Measurements from ENCODE around the gene EDA.

The EDA gene

GRCh38 chrX:70062076-70062475 is 446.2 kb downstream of the EDA start, which contains the start of gene OTUD6A:
Gene OTUD6A (plus strand): TSS chrX:70062457. CDS start chrX:70062525, 68 bp downstream.
- H3K79me1 ChIP-seq (ENCODE audit: low read length), result no peaks in the 10 kb centered on the region
- H4K12ac ChIP-seq (ENCODE audit: low read depth, low read length), result no peak within 1 kb of the TSS
- H3K36me3 ChIP-seq (ENCODE audit: control insufficient read depth in 1 of 2, insufficient read depth in 2 of 2, low read length in 2 of 2), result no peaks in the 10 kb centered on the region
- no peak within 1 kb of the TSS for H2AFZ ChIP-seq (ENCODE audit: insufficient read depth, low read length, poor library complexity)
- DNase-seq, result no peak
- no peak within 1 kb of the TSS for H2BK5ac ChIP-seq (ENCODE audit: low read depth, low read length, poor library complexity)
- no peak within 1 kb of the TSS for H3K4me3 ChIP-seq (ENCODE audit: low read depth, low read length)
- H4K8ac ChIP-seq (ENCODE audit: low read depth, low read length), result no peak within 1 kb of the TSS
- H3K79me2 ChIP-seq (ENCODE audit: control insufficient read depth, insufficient read depth, low read length, poor library complexity), result no peaks in the 10 kb centered on the region
- H3K4ac ChIP-seq (ENCODE audit: low read depth, low read length), result no peak within 1 kb of the TSS
- H2BK120ac ChIP-seq (ENCODE audit: insufficient read depth, low read length, poor library complexity), result no peak within 1 kb of the TSS
- no peak within 1 kb of the TSS for H3K27ac ChIP-seq (ENCODE audit: low read depth, low read length)
- H3K14ac ChIP-seq (ENCODE audit: low read length), result no peak within 1 kb of the TSS
- no CpG with 5 or more reads among the region's 14 CpGs for WGBS (ENCODE audit: extremely low coverage, insufficient coverage, insufficient read length)
- no peak within 1 kb of the TSS for H2BK12ac ChIP-seq (ENCODE audit: low read length)
- H3K4me2 ChIP-seq (ENCODE audit: low read length), result no peak within 1 kb of the TSS
- H3K23ac ChIP-seq (ENCODE audit: low read length), result no peak within 1 kb of the TSS
- H4K91ac ChIP-seq (ENCODE audit: low read depth, low read length), result no peak within 1 kb of the TSS
- H3K9me3 ChIP-seq (ENCODE audit: insufficient read depth, low read depth, low read length), result no peaks in the 10 kb centered on the region
- H3K4me1 ChIP-seq (ENCODE audit: control insufficient read depth in 1 of 2, insufficient read depth in 2 of 2, low read length in 2 of 2), result no peaks in the 10 kb centered on the region
- no peaks in the 10 kb centered on the region for H3K27me3 ChIP-seq (ENCODE audit: insufficient read depth, low read length)
- no peak within 1 kb of the TSS for H2AK5ac ChIP-seq (ENCODE audit: low read length)
- H3K18ac ChIP-seq (ENCODE audit: low read length), result no peak within 1 kb of the TSS
- no peak within 1 kb of the TSS for H3K9ac ChIP-seq (ENCODE audit: low read length)

- Histone ChIP-seq H3K4me2 (ENCODE audit: low read length) (no peak overlapping the region), H3K4ac (ENCODE audit: low read depth, low read length) (no peak overlapping the region), H4K8ac (ENCODE audit: low read depth, low read length) (no peak overlapping the region), H3K36me3 (ENCODE audit: control insufficient read depth in 1 of 2, insufficient read depth in 2 of 2, low read length in 2 of 2) (no peaks in the 10 kb centered on the region), H3K27me3 (ENCODE audit: insufficient read depth, low read length) (no peaks in the 10 kb centered on the region), H2AK5ac (ENCODE audit: low read length) (no peak overlapping the region), H2BK5ac (ENCODE audit: low read depth, low read length, poor library complexity) (no peak overlapping the region), H3K27ac (ENCODE audit: low read depth, low read length) (no peak overlapping the region), H3K4me1 (ENCODE audit: control insufficient read depth in 1 of 2, insufficient read depth in 2 of 2, low read length in 2 of 2) (no peaks in the 10 kb centered on the region), H2AFZ (ENCODE audit: insufficient read depth, low read length, poor library complexity) (no peak overlapping the region), H4K12ac (ENCODE audit: low read depth, low read length) (no peak overlapping the region), H3K4me3 (ENCODE audit: low read depth, low read length) (no peak overlapping the region), H3K14ac (ENCODE audit: low read length) (no peak overlapping the region), H3K9ac (ENCODE audit: low read length) (no peak overlapping the region), H3K9me3 (ENCODE audit: insufficient read depth, low read depth, low read length) (no peaks in the 10 kb centered on the region), H2BK12ac (ENCODE audit: low read length) (no peak overlapping the region), H3K23ac (ENCODE audit: low read length) (no peak overlapping the region), H3K79me2 (ENCODE audit: control insufficient read depth, insufficient read depth, low read length, poor library complexity) (no peaks in the 10 kb centered on the region), H3K18ac (ENCODE audit: low read length) (no peak overlapping the region), H4K91ac (ENCODE audit: low read depth, low read length) (no peak overlapping the region), H2BK120ac (ENCODE audit: insufficient read depth, low read length, poor library complexity) (no peak overlapping the region), H3K79me1 (ENCODE audit: low read length) (no peaks in the 10 kb centered on the region)
- DNase-seq, result no peak
- WGBS (ENCODE audit: extremely low coverage, insufficient coverage, insufficient read length), result no CpG with 5 or more reads among the region's 52 CpGs
Measured at GRCh38 chrX:70062961-70063550, 447.1 kb downstream of the EDA start.

- Histone ChIP-seq H3K4me3 (ENCODE audit: low read depth, low read length) (no peak overlapping the region), H3K79me1 (ENCODE audit: low read length) (no peaks in the 10 kb centered on the region), H3K9me3 (ENCODE audit: insufficient read depth, low read depth, low read length) (no peaks in the 10 kb centered on the region), H3K9ac (ENCODE audit: low read length) (no peak overlapping the region), H3K4ac (ENCODE audit: low read depth, low read length) (no peak overlapping the region), H3K18ac (ENCODE audit: low read length) (no peak overlapping the region), H2BK120ac (ENCODE audit: insufficient read depth, low read length, poor library complexity) (no peak overlapping the region), H3K79me2 (ENCODE audit: control insufficient read depth, insufficient read depth, low read length, poor library complexity) (no peaks in the 10 kb centered on the region), H3K27ac (ENCODE audit: low read depth, low read length) (no peak overlapping the region), H2BK12ac (ENCODE audit: low read length) (no peak overlapping the region), H3K36me3 (ENCODE audit: control insufficient read depth in 1 of 2, insufficient read depth in 2 of 2, low read length in 2 of 2) (no peaks in the 10 kb centered on the region), H3K4me1 (ENCODE audit: control insufficient read depth in 1 of 2, insufficient read depth in 2 of 2, low read length in 2 of 2) (no peaks in the 10 kb centered on the region), H4K12ac (ENCODE audit: low read depth, low read length) (no peak overlapping the region), H4K8ac (ENCODE audit: low read depth, low read length) (no peak overlapping the region), H2AFZ (ENCODE audit: insufficient read depth, low read length, poor library complexity) (no peak overlapping the region), H3K27me3 (ENCODE audit: insufficient read depth, low read length) (no peaks in the 10 kb centered on the region), H4K91ac (ENCODE audit: low read depth, low read length) (no peak overlapping the region), H3K14ac (ENCODE audit: low read length) (no peak overlapping the region), H3K23ac (ENCODE audit: low read length) (no peak overlapping the region), H2AK5ac (ENCODE audit: low read length) (no peak overlapping the region), H2BK5ac (ENCODE audit: low read depth, low read length, poor library complexity) (no peak overlapping the region), H3K4me2 (ENCODE audit: low read length) (no peak overlapping the region)
- no peak for DNase-seq
- no CpG with 5 or more reads among the region's 7 CpGs for WGBS (ENCODE audit: extremely low coverage, insufficient coverage, insufficient read length)
Measured at GRCh38 chrX:70066646-70067045, 450.7 kb downstream of the EDA start.

GRCh38 chrX:70079297-70079696 is 463.4 kb downstream of the EDA start:
- no peak overlapping the region for H3K9ac ChIP-seq (ENCODE audit: low read length)
- no CpG with 5 or more reads among the region's 5 CpGs for WGBS (ENCODE audit: extremely low coverage, insufficient coverage, insufficient read length)

More at GRCh38 chrX:70079297-70079696, 463.4 kb downstream of the EDA start:
- Histone ChIP-seq H2AK5ac (ENCODE audit: low read length) (no peak overlapping the region), H2AFZ (ENCODE audit: insufficient read depth, low read length, poor library complexity) (no peak overlapping the region), H4K12ac (ENCODE audit: low read depth, low read length) (no peak overlapping the region), H3K4ac (ENCODE audit: low read depth, low read length) (no peak overlapping the region), H3K27ac (ENCODE audit: low read depth, low read length) (no peak overlapping the region), H3K9me3 (ENCODE audit: insufficient read depth, low read depth, low read length) (peaks cover 4% of the 10 kb centered on the region), H3K79me2 (ENCODE audit: control insufficient read depth, insufficient read depth, low read length, poor library complexity) (no peaks in the 10 kb centered on the region), H3K36me3 (ENCODE audit: control insufficient read depth in 1 of 2, insufficient read depth in 2 of 2, low read length in 2 of 2) (no peaks in the 10 kb centered on the region), H2BK5ac (ENCODE audit: low read depth, low read length, poor library complexity) (no peak overlapping the region), H2BK12ac (ENCODE audit: low read length) (no peak overlapping the region), H4K91ac (ENCODE audit: low read depth, low read length) (no peak overlapping the region), H3K4me3 (ENCODE audit: low read depth, low read length) (no peak overlapping the region), H3K79me1 (ENCODE audit: low read length) (no peaks in the 10 kb centered on the region), H3K14ac (ENCODE audit: low read length) (no peak overlapping the region), H3K27me3 (ENCODE audit: insufficient read depth, low read length) (no peaks in the 10 kb centered on the region), H3K23ac (ENCODE audit: low read length) (no peak overlapping the region), H3K4me1 (ENCODE audit: control insufficient read depth in 1 of 2, insufficient read depth in 2 of 2, low read length in 2 of 2) (no peaks in the 10 kb centered on the region), H4K8ac (ENCODE audit: low read depth, low read length) (no peak overlapping the region), H3K4me2 (ENCODE audit: low read length) (no peak overlapping the region), H2BK120ac (ENCODE audit: insufficient read depth, low read length, poor library complexity) (no peak overlapping the region), H3K18ac (ENCODE audit: low read length) (no peak overlapping the region)
- DNase-seq, result no peak
